CD14-positive monocyte (primary cell): ENCODE data around the gene CEP131. TPM values are rescaled to one million over a fixed set of nuclear protein-coding genes. Genes with fewer than 3 reads are reported as not detected.

Experiments used
- DNase-seq, 3 donors: peaks; one replicate each; pipeline ENCODE4 v3.0.0-alpha.2; 2011 to 2022
- H2AFZ ChIP-seq: 2 replicates; pipeline ENCODE4 v1.6.0; 2012; ENCODE audit warnings: mild to moderate bottlenecking, low read depth, low read length, inconsistent platforms; ENCODE audit not compliant: insufficient read depth, poor library complexity, severe bottlenecking
- H3K27ac ChIP-seq, 2 donors: 1 replicate in 1 of 2; 2 replicates in 1 of 2; pipeline ENCODE4 v1.5.1; 2012 to 2013; ENCODE audit warnings: low read length in 2 of 2, control low read depth in 1 of 2, inconsistent platforms in 1 of 2, low read depth in 1 of 2, mild to moderate bottlenecking in 1 of 2
- H3K27me3 ChIP-seq, 2 donors: one replicate each; pipeline versions ENCODE4 v1.6.0 to v1.6.1; 2011 to 2013; ENCODE audit warnings: low read length in 2 of 2; ENCODE audit not compliant: control insufficient read depth in 2 of 2, insufficient read depth in 2 of 2
- H3K36me3 ChIP-seq, 2 donors: replicated peaks in 1 of 2; 1 replicate in 1 of 2; 2 replicates in 1 of 2; pipeline versions ENCODE4 v1.5.1 to v1.6.1; 2012 to 2013; ENCODE audit warnings: low read length in 2 of 2, control low read depth in 1 of 2, inconsistent platforms in 1 of 2, mild to moderate bottlenecking in 1 of 2; ENCODE audit not compliant: insufficient read depth in 2 of 2, control insufficient read depth in 1 of 2
- H3K4me1 ChIP-seq, 2 donors: 1 replicate in 1 of 2; 2 replicates in 1 of 2; pipeline versions ENCODE4 v1.5.1 to v1.6.1; 2012 to 2013; ENCODE audit warnings: low read length in 2 of 2, control low read depth in 1 of 2, inconsistent platforms in 1 of 2, mild to moderate bottlenecking in 1 of 2, moderate library complexity in 1 of 2; ENCODE audit not compliant: insufficient read depth in 2 of 2, control insufficient read depth in 1 of 2
- H3K4me2 ChIP-seq: replicated peaks from 2 replicates; pipeline ENCODE3; 2012; ENCODE audit warnings: low read length, moderate library complexity, mild to moderate bottlenecking; ENCODE audit not compliant: poor library complexity, severe bottlenecking; ENCODE audit errors: extremely low read depth
- H3K4me3 ChIP-seq, 3 experiments: fragments of 200-600 bp in 1 of 3; sonication (generic) in 1 of 3; replicated peaks in 1 of 3; 1 replicate in 2 of 3; 2 replicates in 1 of 3; pipeline ENCODE4 v1.5.1; 2011 to 2013; ENCODE audit warnings: low read length in 3 of 3, mild to moderate bottlenecking in 3 of 3, control low read depth in 2 of 3, low read depth in 2 of 3, inconsistent platforms in 1 of 3, moderate library complexity in 1 of 3
- H3K79me2 ChIP-seq: 2 replicates; pipeline ENCODE4 v1.6.0; 2012; ENCODE audit warnings: mild to moderate bottlenecking, control low read depth, inconsistent platforms, low read length, moderate library complexity; ENCODE audit not compliant: insufficient read depth
- H3K9ac ChIP-seq: 2 replicates; pipeline ENCODE4 v1.6.0; 2017; ENCODE audit warnings: low read length, mild to moderate bottlenecking; ENCODE audit not compliant: insufficient read depth, poor library complexity, severe bottlenecking
- H3K9me3 ChIP-seq, 2 donors: replicated peaks in 1 of 2; 1 replicate in 1 of 2; 2 replicates in 1 of 2; pipeline versions ENCODE4 v1.5.1 to v1.6.1; 2012 to 2013; ENCODE audit warnings: low read length in 2 of 2, control low read depth in 1 of 2; ENCODE audit not compliant: control insufficient read depth in 1 of 2, insufficient read depth in 1 of 2
- H4K20me1 ChIP-seq: 2 replicates; pipeline ENCODE4 v1.6.0; 2012; ENCODE audit warnings: mild to moderate bottlenecking, low read length, control low read depth, moderate library complexity; ENCODE audit not compliant: insufficient read depth
- H3K27ac Mint-ChIP-seq, 7 donors: one replicate each; pipeline ENCODE4 v1.8.0; 2020; ENCODE audit warnings: mild to moderate bottlenecking in 7 of 7, mixed read lengths in 7 of 7, moderate library complexity in 6 of 7, inconsistent platforms in 2 of 7
- H3K27me3 Mint-ChIP-seq, 3 donors: one replicate each; pipeline ENCODE4 v1.8.0; 2021 to 2022; ENCODE audit warnings: low read depth in 3 of 3, mild to moderate bottlenecking in 3 of 3, mixed read lengths in 3 of 3, moderate library complexity in 3 of 3, inconsistent platforms in 1 of 3
- H3K36me3 Mint-ChIP-seq, 2 donors: one replicate each; pipeline ENCODE4 v1.8.0; 2020; ENCODE audit warnings: mixed read lengths in 2 of 2, inconsistent platforms in 1 of 2, mild to moderate bottlenecking in 1 of 2
- H3K4me1 Mint-ChIP-seq: one replicate; pipeline ENCODE4 v1.8.0; 2020; ENCODE audit warnings: mild to moderate bottlenecking, mixed read lengths
- H3K4me3 Mint-ChIP-seq, 2 donors: one replicate each; pipeline ENCODE4 v1.8.0; 2020; ENCODE audit warnings: mild to moderate bottlenecking in 2 of 2, mixed read lengths in 2 of 2, moderate library complexity in 1 of 2
- H3K9me3 Mint-ChIP-seq, 7 donors: one replicate each; pipeline ENCODE4 v1.8.0; 2020 to 2022; ENCODE audit warnings: mixed read lengths in 7 of 7, mild to moderate bottlenecking in 6 of 7, moderate library complexity in 6 of 7, inconsistent platforms in 2 of 7
- CTCF ChIP-seq: fragments of 200-600 bp; IDR thresholded peaks from one replicate; pipeline ENCODE4 v1.8.0; 2022; ENCODE audit warnings: antibody characterized with exemption, mild to moderate bottlenecking
- WGBS: methylation state at CpG from one replicate; pipeline ENCODE4 v1.1.5; 2013; ENCODE audit warnings: missing lambda C conversion rate; ENCODE audit not compliant: insufficient coverage; 5-methylcytosine and 5-hydroxymethylcytosine counted together
- intact Hi-C, 2 donors: fragments of 100-400 bp; cut with micrococcal nuclease; formaldehyde crosslinking; loops; one replicate each; pipeline versions ENCODE4 v1.15.0 to v1.15.1; 2023
- polyA plus RNA-seq, 3 donors: library from polyadenylated mRNA; depleted of rRNA in 1 of 3; unstranded in 2 of 3; stranded (reverse) in 1 of 3; fragments of 300-500 nt in 2 of 3; fragments of >200 nt in 1 of 3; fragmentation: Illumina TruSeq in 2 of 3; gene quantifications; 1 replicate in 2 of 3; 2 replicates in 1 of 3; pipeline ENCODE4 v1.2.3, GENCODE V29; 2012 to 2021

The CEP131 gene
- polyA plus RNA-seq, 3 donors: 0.69 to 9.7 (median 1.0) TPM

GRCh38 chr17:81144423-81144781 lies 78.4 kb downstream of the CEP131 start:
- intact Hi-C loops: loop anchor here (5.0 kb wide), 3 partner anchors 43 to 338 kb away; partner anchors contain the start of gene CEP131 (in 1 of the 2)
- Histone ChIP-seq H3K36me3 (no peaks in the 10 kb centered on the region), H4K20me1 (peaks cover 29% of the 10 kb centered on the region), H3K79me2 (peaks cover 12% of the 10 kb centered on the region), H3K9me3 (no peaks in the 10 kb centered on the region), H3K9ac (no peak overlapping the region), H3K4me1 (peaks cover 16 to 31% of the 10 kb centered on the region in 2 donors), H2AFZ (no peak overlapping the region), H3K4me2 (no peak overlapping the region), H3K27ac (no peak overlapping the region), H3K27me3 (no peaks in the 10 kb centered on the region), H3K4me3 (no peak overlapping the region)
- Mint-ChIP-seq H3K36me3 (peaks cover 8 to 24% of the 10 kb centered on the region in 2 donors), H3K9me3 (peaks cover 0 to 4% (median 0%) of the 10 kb centered on the region in 7 donors), H3K4me1 (peaks cover 29% of the 10 kb centered on the region), H3K4me3 (no peak overlapping the region), H3K27me3 (peaks cover 0 to 4% (median 2%) of the 10 kb centered on the region in 3 donors), H3K27ac (no peak overlapping the region)
- no peak for DNase-seq
- TF ChIP-seq CTCF: no peak
- WGBS: 96% methylated on average over 13 of the region's 14 CpGs

DNA sequence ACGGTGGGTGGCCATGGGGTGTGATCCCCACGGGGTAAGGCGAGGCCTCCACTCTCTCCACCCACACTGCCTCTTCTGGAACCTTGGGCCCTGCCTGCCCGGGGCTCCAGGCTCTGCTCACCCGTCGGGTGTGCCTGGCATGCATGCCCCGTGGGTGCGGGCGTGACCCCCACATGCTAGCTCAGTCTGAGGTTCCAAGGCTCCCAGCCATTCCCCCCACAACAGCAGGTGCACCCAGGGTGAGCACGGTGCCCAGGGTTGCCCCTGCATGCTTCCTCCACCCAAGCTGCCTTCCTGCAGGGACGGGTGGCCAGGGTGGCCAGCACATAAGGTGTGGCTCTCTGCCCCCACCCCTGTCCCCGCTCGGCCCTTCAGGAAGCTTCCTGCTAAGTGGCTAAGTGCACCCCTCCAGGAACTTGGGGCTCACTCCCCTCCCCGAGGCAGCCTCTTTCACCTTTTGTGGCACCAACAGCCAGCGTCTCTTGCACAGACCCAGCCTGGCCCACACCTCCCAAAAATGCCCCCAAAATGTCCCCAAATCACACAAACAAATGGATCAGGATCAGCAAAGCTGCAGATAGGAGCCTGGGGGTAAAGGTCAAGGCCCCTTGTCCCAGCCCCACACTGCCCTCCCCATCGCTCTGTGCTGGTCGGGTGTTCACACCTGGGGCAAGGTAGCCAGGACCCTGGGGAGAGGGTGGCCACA lies 78.9 kb downstream of the CEP131 start:
- peak overlapping the region in 3 of 7 donors; percentile 13 to 68 (median 28) for H3K27ac Mint-ChIP-seq
- 94% methylated on average over 14 of the region's 17 CpGs for WGBS
- Histone ChIP-seq H3K9me3 (no peaks in the 10 kb centered on the region), H3K36me3 (no peaks in the 10 kb centered on the region), H3K4me1 (peaks cover 11 to 26% of the 10 kb centered on the region in 2 donors), H2AFZ (no peak overlapping the region), H4K20me1 (peaks cover 34% of the 10 kb centered on the region), H3K9ac (no peak overlapping the region), H3K4me3 (no peak overlapping the region), H3K27ac (no peak overlapping the region), H3K4me2 (no peak overlapping the region), H3K79me2 (peaks cover 10% of the 10 kb centered on the region), H3K27me3 (no peaks in the 10 kb centered on the region)
- H3K36me3 Mint-ChIP-seq: peaks cover 8 to 22% of the 10 kb centered on the region in 2 donors
- TF ChIP-seq CTCF: no peak
- H3K27me3 Mint-ChIP-seq: peaks cover 0 to 4% (median 2%) of the 10 kb centered on the region in 3 donors
- peaks cover 0 to 4% (median 0%) of the 10 kb centered on the region in 7 donors for H3K9me3 Mint-ChIP-seq
- intact Hi-C loops: loop anchor here (2.0 to 5.0 kb wide), 5 partner anchors 43 to 338 kb away; partner anchors contain the start of gene CEP131 (in 1 of the 2)
- H3K4me3 Mint-ChIP-seq: no peak overlapping the region
- peaks cover 24% of the 10 kb centered on the region for H3K4me1 Mint-ChIP-seq
- no peak for DNase-seq
